GM12801 (cell line): ENCODE results near the gene VAPB.

ENCODE experiments used
- TF ChIP-seq, protein P1 (sequence below): IDR thresholded peaks from one replicate; pipeline ENCODE4 v1.5.1; 2011; ENCODE audit warnings: control low read depth; ENCODE audit not compliant: insufficient read length; ENCODE audit errors: extremely low read depth

The VAPB gene

DNA sequence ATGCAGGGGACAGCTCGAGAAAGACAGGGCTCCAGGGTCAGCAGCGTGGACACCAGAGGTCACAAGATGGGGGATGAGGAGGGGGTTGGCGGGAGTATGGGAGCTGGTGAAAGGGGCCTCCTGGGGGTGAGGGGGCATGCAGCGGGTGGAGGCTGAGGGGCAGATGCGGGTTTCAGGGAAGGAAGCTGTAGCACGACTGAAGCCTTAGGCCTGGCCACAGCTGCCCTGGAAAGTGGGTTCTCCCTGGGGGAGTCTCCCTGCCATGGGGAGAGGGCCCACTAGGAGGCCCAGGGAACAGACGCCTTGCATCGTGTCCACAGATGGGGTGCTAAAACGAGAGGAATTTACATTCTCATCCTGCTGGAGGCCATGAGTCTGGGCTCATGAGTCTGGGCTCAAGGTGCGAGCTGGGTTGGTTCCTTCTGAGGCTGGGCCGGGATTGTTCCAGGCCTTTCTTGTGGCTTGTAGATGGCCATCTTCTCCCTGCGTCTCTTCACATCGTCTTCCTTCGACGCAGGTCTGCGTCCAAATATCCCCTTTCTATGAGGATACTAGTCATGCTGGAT lies 108.1 kb downstream of the VAPB start:
- TF ChIP-seq, protein P1, sequence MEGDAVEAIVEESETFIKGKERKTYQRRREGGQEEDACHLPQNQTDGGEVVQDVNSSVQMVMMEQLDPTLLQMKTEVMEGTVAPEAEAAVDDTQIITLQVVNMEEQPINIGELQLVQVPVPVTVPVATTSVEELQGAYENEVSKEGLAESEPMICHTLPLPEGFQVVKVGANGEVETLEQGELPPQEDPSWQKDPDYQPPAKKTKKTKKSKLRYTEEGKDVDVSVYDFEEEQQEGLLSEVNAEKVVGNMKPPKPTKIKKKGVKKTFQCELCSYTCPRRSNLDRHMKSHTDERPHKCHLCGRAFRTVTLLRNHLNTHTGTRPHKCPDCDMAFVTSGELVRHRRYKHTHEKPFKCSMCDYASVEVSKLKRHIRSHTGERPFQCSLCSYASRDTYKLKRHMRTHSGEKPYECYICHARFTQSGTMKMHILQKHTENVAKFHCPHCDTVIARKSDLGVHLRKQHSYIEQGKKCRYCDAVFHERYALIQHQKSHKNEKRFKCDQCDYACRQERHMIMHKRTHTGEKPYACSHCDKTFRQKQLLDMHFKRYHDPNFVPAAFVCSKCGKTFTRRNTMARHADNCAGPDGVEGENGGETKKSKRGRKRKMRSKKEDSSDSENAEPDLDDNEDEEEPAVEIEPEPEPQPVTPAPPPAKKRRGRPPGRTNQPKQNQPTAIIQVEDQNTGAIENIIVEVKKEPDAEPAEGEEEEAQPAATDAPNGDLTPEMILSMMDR, result no peak

DNA sequence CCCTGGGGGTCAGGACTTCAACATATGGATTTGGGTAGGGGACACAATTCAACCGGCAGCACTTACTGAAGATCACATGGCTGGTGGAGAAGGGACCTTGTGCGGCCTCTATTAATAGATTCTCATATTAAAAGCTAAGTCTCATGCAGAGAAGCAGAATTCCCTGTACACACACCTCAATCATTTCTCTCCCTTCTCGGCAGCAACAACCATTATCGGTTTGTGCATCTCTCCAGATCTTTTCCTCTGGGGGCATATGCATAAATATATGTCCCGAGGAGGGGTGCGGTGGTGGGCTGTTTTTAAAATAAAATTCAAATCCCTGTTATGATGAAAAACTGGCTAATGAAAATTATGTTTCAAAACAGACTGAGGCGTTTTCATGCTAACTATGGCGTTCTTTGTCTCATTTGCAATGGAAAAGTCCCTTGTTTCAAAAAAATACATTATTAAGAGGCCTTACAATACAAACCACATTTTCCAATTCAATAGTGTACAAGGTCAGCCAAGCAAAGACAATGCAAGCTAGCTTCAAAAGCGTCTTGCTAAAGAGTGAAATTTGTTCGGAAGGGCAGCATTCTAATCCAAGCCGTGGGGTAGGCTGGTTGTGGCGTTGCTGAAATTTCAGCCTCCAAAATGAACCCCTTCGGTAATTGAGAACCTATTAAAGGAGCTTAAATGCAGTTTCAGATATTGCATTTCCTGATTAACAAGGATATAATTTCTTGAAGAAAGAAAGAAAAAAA lies 108.9 kb downstream of the VAPB start:
- TF ChIP-seq, protein P1, result no peak

DNA sequence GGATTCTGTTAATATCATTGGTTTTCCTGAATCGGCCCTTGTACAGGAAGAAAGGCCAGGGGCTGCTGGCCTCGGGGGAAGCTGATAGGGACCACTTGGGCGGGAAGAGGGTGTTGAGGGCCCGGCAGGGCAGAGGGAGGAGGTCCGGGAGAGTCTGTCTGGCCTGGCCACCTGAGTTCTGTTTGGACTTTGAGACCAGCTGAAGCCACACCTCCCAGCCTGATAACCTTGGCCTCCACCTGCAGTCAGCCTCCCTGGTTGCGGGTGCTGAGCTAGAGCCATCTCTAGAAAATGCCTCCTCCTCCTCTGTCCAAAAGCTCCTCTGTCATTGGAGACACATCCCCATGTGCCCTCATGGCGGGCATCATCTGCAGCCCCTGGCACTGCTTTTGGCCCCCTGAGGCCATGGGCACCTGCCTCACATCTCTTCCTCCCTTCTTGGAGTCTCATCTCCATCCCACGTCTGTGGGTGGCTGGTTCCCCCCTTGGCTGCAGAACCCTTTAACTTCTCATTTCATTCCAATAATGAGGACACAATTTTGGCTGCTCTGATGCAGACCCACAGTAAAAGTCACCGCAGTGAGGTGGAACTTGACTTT lies 109.5 kb downstream of the VAPB start:
- TF ChIP-seq, protein P1, result no peak

DNA sequence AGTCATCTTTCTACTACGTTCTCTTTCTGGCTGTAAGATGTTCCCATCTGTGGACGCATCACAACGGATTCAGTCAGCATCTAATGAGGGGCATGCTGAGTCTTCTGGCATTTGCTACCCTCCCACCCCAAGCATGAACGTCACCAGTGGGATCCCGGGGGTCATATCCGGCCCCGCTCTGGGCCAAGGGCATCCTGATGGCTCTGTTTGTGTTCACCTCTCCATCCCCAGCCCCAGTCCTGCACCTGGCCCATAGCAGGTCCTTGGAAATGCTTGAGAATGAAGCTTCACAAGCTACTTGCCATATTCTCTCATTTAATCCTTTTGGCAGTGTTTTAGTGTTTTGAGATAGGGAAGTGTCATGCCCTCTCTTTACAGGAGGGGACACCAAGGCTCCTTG lies 111.2 kb downstream of the VAPB start:
- TF ChIP-seq, protein P1, result no peak
